Body of pancreas (tissue), 4 donors: Measurements from ENCODE around the gene MMP17.

ENCODE experiments used
- POLR2A ChIP-seq, 3 donors: fragments of 450-650 bp; IDR thresholded peaks; one replicate each; pipeline ENCODE4 v1.6.1; 2016; ENCODE audit warnings: antibody characterized with exemption in 3 of 3, mild to moderate bottlenecking in 2 of 3
- TF ChIP-seq, protein P1 (sequence below), 7 experiments: fragments of 450-650 bp in 4 of 7; fragments of 200-600 bp in 3 of 7; sonication (generic) in 3 of 7; IDR thresholded peaks; one replicate each; pipeline ENCODE4 v1.5.1; 2016 to 2019; ENCODE audit warnings: antibody characterized with exemption in 7 of 7

- TF ChIP-seq, protein P1, sequence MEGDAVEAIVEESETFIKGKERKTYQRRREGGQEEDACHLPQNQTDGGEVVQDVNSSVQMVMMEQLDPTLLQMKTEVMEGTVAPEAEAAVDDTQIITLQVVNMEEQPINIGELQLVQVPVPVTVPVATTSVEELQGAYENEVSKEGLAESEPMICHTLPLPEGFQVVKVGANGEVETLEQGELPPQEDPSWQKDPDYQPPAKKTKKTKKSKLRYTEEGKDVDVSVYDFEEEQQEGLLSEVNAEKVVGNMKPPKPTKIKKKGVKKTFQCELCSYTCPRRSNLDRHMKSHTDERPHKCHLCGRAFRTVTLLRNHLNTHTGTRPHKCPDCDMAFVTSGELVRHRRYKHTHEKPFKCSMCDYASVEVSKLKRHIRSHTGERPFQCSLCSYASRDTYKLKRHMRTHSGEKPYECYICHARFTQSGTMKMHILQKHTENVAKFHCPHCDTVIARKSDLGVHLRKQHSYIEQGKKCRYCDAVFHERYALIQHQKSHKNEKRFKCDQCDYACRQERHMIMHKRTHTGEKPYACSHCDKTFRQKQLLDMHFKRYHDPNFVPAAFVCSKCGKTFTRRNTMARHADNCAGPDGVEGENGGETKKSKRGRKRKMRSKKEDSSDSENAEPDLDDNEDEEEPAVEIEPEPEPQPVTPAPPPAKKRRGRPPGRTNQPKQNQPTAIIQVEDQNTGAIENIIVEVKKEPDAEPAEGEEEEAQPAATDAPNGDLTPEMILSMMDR (IDR thresholded peaks at IDR 0.05): no peak
- TF ChIP-seq POLR2A (IDR thresholded peaks at IDR 0.05): no peak
These were observed 64.8 kb downstream of the MMP17 start for GRCh38 chr12:131892711-131893604.
